Measurements from ENCODE around the gene ARID3A. TPM values are rescaled to one million over a fixed set of nuclear protein-coding genes. Genes with fewer than 3 reads are reported as not detected.

ARID3A gene
- total RNA-seq, 4 donors from 2014 or later = 1.3 to 22.0 (median 3.8) TPM

DNA sequence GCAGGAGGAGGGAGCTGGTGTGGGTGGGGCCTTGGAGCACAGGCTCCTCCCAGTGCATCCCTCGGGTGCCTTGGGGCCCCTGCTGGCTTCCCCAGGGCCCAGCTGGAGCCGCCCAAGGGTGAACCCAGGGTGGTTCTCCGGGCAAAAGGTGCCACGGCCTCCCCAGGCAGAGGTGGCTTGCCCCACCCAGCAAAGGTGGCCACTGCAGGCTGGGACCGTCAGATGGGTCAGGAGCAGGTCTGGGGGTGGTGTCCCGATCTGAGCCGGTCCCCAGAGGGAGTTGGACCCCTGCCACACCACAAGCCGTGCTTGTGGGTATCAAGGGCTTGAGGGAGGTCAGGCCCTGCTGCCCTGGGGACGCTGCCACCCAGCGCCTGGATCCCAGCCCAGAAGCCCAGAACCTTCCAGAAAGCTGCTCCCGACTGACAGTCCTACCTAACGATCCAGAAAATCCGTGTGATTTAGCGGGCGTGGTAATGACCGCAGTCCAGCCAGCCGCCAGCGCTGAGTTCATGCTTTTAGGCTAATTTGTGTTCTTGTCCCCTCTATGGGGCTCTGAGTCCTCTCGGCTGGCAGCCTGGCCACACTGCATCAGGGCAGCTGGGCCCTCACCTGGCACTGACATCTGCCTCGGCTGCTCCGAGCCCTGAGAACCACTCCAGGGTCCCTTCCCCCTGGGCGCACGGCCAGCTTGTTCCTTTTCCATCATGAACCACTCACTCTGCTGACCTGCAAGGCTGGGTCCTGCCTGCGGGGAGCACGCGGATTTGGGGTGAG is 69.4 kb downstream of the ARID3A start:
- H3K36me3 ChIP-seq = no peaks in the 10 kb centered on the region

DNA sequence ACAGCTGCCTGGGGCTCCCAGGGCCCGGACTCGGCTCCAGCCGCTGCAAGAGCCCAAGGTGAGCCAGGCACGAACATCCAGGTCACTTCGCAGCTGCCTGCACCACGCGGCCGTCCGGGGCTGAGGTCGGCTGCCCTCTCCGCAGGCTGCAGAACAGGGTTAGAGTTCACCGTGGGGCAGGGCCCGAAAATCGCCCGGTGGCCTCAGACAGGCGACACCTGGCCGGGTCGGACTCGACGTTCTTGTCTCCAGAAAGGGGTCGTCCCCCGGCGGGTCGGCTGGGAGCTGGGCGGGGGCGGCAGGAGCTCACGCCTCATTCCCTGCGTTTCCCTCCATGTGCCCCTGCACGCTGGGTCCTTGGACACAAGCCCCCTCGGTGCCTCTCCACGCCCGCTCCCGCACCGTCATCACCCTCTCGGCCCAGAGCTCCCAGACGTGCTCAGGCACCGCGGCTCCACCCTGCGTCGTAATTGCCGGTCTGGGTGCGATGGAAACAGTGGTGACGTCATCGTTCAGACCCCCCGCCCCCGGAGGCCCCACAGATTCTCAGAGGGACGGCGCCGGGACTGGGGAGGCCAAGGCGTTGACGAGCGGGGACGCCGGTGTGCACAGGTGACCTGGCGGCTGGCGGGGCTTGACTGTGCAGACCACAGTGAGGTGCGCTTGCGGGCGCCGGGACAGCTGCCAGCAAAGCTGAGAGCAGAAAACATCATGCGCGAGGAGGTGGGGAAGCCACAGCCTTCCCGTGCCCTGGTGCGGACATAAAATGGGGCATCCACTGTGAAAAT is 70.4 kb downstream of the ARID3A start:
- Histone ChIP-seq H3K36me3 (no peaks in the 10 kb centered on the region), H3K27me3 (peaks cover 25 to 35% of the 10 kb centered on the region in 2 donors), H3K27ac (no peak overlapping the region), H3K9me3 (no peaks in the 10 kb centered on the region), H3K4me3 (no peak overlapping the region), H3K4me1 (peaks cover 0 to 1% of the 10 kb centered on the region in 2 donors)
- no peak for TF ChIP-seq POLR2A (IDR thresholded peaks at IDR 0.05)
- TF ChIP-seq, protein P1, sequence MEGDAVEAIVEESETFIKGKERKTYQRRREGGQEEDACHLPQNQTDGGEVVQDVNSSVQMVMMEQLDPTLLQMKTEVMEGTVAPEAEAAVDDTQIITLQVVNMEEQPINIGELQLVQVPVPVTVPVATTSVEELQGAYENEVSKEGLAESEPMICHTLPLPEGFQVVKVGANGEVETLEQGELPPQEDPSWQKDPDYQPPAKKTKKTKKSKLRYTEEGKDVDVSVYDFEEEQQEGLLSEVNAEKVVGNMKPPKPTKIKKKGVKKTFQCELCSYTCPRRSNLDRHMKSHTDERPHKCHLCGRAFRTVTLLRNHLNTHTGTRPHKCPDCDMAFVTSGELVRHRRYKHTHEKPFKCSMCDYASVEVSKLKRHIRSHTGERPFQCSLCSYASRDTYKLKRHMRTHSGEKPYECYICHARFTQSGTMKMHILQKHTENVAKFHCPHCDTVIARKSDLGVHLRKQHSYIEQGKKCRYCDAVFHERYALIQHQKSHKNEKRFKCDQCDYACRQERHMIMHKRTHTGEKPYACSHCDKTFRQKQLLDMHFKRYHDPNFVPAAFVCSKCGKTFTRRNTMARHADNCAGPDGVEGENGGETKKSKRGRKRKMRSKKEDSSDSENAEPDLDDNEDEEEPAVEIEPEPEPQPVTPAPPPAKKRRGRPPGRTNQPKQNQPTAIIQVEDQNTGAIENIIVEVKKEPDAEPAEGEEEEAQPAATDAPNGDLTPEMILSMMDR (IDR thresholded peaks at IDR 0.05) = no peak
- intact Hi-C loops (cut with DNase I; ENCODE audit: low total_unique reads) = no loop called here
- DNase-seq = peak in 1 of 2 donors; percentile 43

More for the DNA sequence above, 69.4 kb downstream of the ARID3A start:
- H3K4me1 ChIP-seq = no peaks in the 10 kb centered on the region
- peaks cover 18 to 29% of the 10 kb centered on the region in 2 donors for H3K27me3 ChIP-seq
- intact Hi-C loops (cut with DNase I; ENCODE audit: low total_unique reads) = no loop called here
- H3K27ac ChIP-seq = no peak overlapping the region
- H3K9me3 ChIP-seq = no peaks in the 10 kb centered on the region
- no peak overlapping the region for H3K4me3 ChIP-seq
- TF ChIP-seq, protein P1 (IDR thresholded peaks at IDR 0.05) = no peak
- TF ChIP-seq POLR2A (IDR thresholded peaks at IDR 0.05) = no peak
- no peak for DNase-seq

DNA sequence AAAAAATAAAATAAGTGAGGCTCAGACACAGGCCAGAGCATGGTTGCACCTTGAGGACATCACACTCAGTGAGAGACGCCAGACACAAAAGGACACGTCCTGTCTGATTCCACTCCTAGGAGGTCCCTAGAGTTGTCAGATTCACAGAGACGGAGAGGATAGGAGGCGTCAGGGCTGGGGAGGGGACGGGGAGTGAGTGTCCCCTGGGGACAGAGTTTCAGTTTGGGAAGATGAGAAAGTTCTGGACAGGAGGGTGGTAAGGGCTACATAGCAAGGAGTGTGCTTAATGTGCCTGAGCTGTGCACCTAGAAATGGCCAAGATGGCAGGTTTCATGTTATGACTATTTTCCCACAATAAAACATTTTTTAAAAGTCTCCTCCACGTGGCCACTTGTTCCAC is 72.2 kb downstream of the ARID3A start:
- TF ChIP-seq, protein P1 (IDR thresholded peaks at IDR 0.05) = no peak
- no peak for TF ChIP-seq POLR2A (IDR thresholded peaks at IDR 0.05)
- Histone ChIP-seq H3K36me3 (no peaks in the 10 kb centered on the region), H3K9me3 (no peaks in the 10 kb centered on the region), H3K27ac (no peak overlapping the region), H3K27me3 (peaks cover 38 to 48% of the 10 kb centered on the region in 2 donors), H3K4me3 (no peak overlapping the region), H3K4me1 (peaks cover 0 to 7% of the 10 kb centered on the region in 2 donors)
- intact Hi-C loops (cut with DNase I; ENCODE audit: low total_unique reads) = no loop called here
- DNase-seq = no peak

DNA sequence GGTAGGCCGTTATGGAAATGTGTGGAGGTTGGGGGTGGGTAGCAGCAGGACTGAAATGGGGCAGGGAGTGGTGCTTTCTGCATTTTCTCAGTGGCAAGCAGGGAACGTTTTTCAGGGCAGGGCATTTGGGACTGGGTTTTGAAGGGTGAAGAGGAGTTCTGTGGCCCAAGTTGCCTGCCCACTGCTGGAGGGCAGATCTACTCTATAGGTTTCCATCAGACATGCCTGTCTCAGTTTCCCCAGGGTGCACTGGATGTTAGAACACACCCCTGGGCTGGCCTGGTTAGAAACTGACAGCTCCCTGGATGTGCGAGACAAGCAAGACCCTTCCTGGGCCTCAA is 73.5 kb downstream of the ARID3A start:
- TF ChIP-seq, protein P1 (IDR thresholded peaks at IDR 0.05) = no peak
- TF ChIP-seq POLR2A (IDR thresholded peaks at IDR 0.05) = no peak
- Histone ChIP-seq H3K27me3 (peaks cover 38 to 48% of the 10 kb centered on the region in 2 donors), H3K27ac (no peak overlapping the region), H3K9me3 (no peaks in the 10 kb centered on the region), H3K36me3 (no peaks in the 10 kb centered on the region), H3K4me1 (peaks cover 0 to 7% of the 10 kb centered on the region in 2 donors), H3K4me3 (no peak overlapping the region)
- DNase-seq = no peak
- intact Hi-C loops (cut with DNase I; ENCODE audit: low total_unique reads) = no loop called here

DNA sequence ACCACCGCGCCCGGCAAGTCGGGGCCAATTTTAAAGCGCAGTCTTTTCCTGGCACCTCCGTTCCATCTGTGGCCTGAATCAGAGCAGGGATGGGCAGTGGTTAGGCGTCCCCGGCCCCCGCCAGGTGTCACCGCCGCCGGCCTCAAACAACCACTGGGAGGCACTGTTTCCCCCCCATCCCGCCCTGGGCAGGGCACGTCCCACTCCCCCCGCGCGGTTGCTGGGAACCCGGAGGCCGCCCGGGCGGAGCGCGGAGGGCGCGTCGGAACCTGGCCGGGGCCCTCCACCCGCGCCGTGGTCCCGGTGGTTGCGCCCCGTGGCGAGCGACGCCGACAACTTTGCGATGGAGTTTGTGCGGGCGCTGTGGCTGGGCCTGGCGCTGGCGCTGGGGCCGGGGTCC is 74.3 kb downstream of the ARID3A start, which contains the start of gene GRIN3B:
Gene GRIN3B, plus strand, starts transcription at position 325 of the 400 bp plus-strand sequence. Its CDS starts 19 bp downstream, at position 344.
- DNase-seq = peak in 1 of 2 donors; percentile 54
- Histone ChIP-seq H3K36me3 (no peaks in the 10 kb centered on the region), H3K9me3 (no peaks in the 10 kb centered on the region), H3K27me3 (peaks cover 38 to 48% of the 10 kb centered on the region in 2 donors), H3K4me3 (no peak within 1 kb of the TSS), H3K4me1 (peaks cover 0 to 7% of the 10 kb centered on the region in 2 donors), H3K27ac (no peak within 1 kb of the TSS)
- no peak for TF ChIP-seq POLR2A (IDR thresholded peaks at IDR 0.05)
- TF ChIP-seq, protein P1 (IDR thresholded peaks at IDR 0.05) = peak; percentile 7 to 35 (median 30)
- intact Hi-C loops (cut with DNase I; ENCODE audit: low total_unique reads) = no loop called here

All from uterus (tissue), 4 donors.